ENCODE data around the gene ITPRIP.

GRCh38 chr10:104376784-104377300 is 38.6 kb upstream of the ITPRIP start:
- TF ChIP-seq CTCF (conservative IDR thresholded peaks at IDR 0.05 in 1 of 2, IDR thresholded peaks at IDR 0.05 in 1 of 2; ENCODE audit: low read depth in 1 of 2, low read length in 2 of 2) (no peak), EZH2 (IDR thresholded peaks at IDR 0.05; ENCODE audit: low read length, missing control alignments) (no peak)

Data from fibroblast of lung (primary cell).